GM18907 (cell line): ENCODE results near the gene SMPD3.

ENCODE experiments used
- ATAC-seq: cut with Tn5 transposase; IDR thresholded peaks from one replicate; pipeline ENCODE4 v1.9.1; 2021; ENCODE audit warnings: mild to moderate bottlenecking, moderate library complexity; ENCODE audit not compliant: unreplicated experiment

SMPD3 gene

DNA sequence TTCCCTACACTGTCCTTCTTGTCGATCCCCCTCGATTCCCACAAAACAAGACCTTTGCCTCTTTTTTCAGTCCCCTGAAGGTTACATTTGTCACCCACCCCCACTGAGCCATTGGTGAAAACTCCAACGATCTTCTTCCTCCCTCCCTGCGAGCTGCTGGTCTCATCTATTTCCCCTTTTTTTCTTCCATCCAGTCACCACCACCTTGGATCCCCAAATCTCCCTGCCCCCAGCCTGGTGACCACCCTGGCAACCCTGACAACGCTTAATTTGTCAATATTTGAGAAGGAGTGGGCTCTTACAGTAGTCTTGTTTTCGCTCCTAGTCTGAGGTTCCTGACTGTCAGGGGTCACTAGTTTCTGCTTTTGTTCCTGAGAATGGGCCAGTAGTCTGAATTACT, 62.9 kb downstream of the SMPD3 start:
- ATAC-seq, result no peak

DNA sequence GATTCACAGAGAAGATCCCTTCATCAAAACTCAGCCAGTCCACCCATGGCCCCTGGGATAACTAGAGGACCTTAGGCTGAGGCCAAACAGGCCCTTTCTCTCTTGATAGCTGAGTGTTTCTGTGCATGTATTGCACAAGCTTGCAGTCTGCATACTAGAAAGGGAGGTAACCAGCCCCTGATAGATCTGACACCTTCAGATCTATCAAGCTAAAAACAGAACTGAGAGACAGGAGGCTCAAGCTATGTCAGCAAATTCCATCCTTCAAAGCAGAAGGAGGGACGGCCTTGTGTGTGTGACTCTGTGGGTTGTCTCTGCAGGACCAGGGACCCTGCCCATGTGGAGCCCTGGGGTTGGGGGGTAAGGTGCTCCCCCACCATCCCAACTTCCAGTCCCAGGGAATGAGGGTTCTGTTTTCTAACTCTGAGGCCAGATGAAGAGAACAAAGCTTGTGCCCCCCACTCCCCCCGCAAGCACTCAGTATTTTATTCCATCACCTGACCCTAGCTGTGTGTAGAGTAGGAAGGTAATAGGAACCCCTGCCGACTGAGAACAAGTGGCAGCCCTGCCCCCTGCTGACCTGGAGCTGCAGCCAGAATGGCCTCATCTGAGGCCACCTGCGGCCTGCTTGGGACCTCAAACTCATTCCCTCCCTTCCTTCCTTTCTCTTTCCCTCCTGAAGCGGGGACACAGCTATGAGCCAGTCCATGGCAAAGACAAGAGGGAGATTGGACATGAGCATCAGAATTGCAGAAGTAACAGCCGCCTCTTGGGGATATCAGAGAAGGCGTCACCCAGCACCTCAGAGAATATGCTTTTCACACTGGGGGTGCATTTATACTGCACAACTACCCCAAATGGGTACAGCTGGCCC, 63.8 kb downstream of the SMPD3 start:
- ATAC-seq, result no peak

DNA sequence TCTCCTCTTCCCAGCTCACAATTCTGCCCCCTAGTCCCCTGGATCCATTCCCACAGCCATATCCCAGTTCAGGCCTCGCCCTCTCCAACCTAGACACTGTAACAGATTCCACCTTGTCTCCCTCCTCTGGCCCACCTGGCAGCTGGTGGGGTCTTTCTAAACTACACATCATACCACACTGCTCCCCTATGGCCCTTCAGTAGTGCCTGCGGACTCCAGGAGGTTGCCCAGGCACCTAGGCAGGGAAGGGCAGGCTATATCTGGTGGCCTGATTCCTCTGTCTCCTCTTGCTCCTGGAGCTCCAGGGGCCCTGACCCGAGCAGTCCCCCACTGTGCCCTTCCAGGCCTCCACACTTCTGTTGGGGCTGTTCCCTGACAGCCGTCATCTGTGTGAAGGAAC, 64.5 kb downstream of the SMPD3 start:
- ATAC-seq, result no peak

DNA sequence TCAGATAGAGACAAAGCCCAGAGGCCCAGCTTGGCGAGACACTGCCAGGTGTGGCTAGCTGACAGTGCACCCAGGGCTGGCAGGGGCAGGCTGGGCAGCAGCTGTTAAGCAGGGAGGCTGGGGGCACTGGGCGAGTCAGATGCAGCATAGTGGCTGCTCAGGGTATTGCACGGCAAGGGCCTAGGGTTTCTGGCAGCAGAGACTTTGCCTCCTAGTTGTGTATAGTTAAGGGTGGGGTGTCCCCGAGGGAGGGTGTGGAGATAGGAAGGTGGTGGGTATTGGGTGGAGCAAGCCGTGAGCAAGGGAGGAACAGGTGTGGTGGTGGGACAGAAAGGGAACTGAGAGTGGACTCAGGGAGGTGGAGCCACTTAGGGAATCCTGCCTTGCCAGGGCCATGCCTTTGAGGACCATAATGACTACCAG, 66.0 kb downstream of the SMPD3 start:
- ATAC-seq, result peak; percentile 56

DNA sequence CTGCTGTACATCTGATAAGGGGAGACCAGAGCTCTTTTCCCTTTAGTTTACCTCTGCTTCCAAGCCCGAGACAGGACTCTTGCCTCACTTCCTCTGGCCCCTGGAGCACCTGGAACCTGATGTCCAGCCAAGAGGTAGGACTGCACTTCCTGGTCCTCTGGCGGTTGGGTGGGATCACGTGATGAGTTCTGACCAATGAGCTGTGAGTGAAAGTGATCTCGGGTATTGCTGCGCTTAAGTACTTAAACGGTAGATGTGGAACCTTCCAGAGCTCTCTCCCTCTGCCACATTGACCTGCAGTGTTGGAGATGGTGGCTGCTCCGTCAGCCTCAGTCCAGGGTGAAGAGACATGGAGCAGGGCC, 67.0 kb downstream of the SMPD3 start:
- no peak for ATAC-seq

DNA sequence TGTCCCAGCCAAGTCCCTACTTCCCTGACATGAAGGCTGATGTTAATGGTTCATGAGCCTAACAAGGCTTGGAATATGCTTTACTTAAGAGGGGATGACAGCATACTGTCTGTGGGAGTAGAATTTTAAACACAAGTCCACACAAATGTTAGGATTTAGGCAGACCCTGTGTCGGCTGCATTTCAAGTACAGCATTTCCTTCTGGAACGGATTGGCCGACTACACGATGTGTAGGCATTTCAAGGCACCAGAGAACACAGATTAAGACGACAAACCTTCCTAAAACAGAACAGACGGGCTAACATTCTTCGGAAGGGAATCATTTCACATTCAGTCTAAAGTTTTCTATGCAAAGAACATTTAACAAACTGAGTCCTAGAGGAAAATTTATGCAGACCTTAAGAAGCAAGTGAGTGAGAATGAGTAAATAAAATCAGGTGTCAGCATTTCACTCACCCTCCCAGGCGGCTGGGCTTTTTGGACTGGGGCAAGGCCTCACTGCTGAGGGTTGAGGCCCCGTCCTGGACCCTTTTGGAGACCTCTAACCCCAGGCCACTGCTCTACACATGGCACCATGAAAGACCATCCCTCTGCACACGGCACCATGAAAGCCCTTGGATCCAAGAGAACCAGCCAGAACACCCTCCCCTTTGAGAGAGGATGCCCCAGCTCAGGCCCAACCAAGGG, 67.5 kb downstream of the SMPD3 start:
- no peak for ATAC-seq

DNA sequence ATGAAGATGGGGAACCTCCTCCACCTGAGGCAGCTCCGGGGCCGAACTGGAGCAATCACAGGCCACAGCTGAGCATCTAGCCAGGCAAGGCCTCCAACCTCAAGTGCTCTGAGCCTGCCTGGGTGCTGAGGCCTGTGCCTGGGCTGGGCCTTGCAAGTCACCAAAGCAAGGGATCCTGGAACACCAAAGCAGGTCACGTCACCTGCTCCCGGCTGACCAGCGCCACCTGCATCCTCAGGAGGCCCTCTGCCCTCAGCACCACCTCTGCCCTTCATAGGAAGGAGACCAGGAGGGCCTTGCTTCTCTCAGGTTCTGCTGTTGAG, 68.0 kb downstream of the SMPD3 start:
- no peak for ATAC-seq

DNA sequence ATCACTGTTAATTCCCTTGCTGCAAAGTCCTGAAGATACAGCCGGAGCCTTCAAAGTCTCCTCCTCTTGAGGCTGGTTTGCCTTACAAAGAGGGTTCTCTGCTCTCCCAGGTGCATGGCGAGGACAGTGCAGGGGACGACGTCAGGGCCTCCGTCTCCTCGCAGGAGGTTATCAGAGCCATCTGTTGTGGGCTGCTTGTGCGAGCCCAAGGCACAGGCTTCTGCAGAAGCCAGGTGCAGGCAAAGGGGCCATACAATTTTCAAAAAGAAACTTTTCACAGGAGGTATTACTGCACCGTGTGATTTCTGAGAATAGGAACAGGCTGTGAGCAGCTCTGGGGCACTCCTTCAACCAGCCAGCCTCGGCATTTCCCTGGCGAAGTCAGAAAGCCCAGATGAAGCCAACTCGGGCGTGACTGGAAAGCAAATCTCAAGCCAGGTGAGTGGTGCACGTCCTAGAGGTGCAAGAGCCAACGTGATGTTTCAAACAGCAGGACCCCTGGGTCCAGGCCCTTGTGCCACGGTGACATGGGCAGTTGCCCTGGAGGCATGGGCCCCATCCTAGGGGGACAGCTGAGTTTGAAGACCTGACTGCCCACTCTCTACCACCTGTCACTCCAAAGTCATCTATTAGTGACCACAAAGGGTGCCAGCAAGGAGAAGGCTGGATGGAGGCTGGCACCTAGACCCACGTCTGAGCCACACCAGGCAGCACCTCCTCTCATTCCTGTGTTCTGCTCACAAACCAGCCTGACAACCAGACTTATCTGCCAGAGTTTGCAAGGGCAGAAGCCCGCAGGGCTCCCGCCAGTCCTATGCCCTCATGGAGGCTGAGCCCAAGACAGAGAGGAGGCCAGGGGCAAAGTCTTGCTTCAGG, 68.6 kb downstream of the SMPD3 start:
- ATAC-seq, result no peak

DNA sequence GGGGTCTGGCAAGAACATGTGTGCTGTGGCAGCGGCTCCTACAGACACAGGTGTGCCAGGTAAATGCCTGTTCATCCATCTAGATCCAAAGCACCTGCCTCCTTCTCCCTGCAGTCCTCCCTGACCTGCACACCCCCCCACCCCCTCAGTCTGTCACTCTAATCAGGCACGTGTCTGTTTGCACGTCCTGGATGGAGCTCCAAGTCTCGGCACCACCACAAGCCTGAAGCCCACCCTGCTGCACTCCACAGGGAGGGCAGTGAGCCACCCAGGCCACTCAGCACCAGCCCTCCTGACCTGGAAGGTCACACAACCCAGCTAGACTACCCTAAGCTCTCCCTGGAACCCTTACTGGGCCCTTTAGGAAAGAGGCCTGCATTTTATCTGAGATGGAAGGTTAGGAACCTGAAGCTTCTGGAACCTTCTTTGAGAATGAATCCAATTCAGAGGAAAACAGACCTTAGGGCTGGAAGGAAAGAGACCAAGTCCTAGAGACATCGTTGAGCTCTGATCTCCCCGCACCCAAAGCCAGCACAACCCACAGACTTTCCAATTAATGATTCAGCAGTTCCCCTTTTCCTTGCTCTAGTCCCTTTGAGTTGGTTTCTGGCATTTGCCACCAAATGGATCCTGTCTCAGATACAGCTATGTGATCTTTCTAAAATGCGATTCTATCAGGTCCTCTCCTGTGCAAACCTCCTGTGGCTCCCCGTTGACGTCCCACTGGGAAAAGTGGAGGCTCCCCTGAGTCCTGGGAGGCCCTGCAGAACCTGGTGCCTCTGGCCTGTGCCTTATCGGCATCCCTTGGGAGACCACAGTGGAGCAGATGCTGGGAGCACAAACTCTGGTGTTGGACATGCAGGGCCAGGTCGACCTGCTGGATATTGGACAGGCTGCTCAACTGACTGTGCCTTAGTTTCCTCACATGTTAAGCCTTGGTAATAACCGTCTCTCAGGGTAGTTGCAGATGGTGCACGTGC, 69.6 kb downstream of the SMPD3 start:
- ATAC-seq, result no peak

DNA sequence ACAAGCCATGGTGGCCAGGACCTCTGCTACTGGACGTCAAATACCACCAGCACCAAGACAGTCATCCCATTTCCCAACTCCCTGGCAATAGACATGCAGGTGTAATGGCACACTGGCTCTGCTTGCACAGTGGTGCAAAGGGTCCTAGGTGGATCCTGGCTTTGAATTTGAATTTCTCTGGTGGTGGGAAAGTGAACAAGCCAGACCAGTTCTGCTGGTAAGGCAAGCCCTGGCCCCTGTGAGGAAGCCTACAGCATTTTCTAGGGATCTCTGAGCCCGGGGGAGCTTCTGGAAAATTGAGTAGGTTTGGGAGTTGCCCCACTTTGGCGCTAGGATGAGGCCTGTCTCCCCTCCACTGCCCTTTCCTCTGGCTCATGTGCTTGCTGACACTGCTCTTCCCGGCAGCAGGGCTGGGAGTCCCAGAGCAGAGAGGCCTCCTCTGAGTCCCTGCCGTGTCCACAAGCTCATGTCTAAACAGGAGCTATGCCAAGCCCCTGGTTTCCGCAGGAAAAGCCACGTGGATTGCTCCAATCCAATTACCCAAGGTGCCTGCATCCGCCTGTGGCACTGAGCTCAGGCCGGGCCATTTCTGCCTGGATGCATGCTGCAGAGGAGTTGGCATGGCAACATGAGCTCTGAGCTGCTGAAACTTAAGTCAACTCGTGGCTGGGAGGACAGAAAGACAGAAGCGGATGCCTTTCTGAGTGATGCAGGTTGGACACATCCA, 70.5 kb downstream of the SMPD3 start:
- no peak for ATAC-seq

DNA sequence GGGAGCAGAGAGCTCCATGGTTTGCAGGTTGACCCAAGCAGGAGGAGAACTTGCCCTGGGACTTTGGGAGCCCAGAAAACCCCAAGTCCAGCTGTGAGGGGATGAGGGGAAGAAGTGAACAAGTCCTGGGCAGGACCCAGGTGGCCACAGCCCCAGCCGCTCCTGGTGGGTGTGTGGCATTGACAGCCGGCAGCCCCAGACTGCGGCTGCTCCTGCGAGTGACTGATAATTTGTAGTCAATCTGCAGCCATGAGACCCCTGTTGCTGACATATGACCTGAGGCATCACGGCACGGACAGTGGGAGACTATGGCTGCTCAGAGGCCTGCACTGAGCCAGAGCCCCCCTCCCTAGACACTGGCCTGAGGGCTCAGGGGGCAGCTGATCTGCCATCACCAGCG, 71.1 kb downstream of the SMPD3 start:
- no peak for ATAC-seq

DNA sequence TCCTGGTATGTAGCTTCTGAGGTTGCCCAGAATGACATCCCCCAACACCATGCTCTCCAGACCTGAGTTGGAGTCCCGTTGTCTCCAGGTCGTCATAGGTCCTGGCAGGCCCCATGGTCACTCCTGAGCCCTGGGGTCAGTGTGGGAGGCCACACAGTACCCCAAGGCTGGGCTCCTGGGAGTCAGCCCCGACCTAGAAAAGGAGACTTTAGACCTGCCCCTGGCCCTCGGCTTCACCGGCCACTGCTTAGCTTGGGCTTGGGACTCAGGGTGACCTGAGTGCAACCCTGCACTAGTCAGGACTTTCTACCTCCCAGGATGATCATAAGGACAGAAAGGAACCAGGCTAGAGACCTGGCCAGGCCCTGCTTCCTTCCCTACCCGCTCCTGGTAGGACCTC, 71.7 kb downstream of the SMPD3 start:
- no peak for ATAC-seq

DNA sequence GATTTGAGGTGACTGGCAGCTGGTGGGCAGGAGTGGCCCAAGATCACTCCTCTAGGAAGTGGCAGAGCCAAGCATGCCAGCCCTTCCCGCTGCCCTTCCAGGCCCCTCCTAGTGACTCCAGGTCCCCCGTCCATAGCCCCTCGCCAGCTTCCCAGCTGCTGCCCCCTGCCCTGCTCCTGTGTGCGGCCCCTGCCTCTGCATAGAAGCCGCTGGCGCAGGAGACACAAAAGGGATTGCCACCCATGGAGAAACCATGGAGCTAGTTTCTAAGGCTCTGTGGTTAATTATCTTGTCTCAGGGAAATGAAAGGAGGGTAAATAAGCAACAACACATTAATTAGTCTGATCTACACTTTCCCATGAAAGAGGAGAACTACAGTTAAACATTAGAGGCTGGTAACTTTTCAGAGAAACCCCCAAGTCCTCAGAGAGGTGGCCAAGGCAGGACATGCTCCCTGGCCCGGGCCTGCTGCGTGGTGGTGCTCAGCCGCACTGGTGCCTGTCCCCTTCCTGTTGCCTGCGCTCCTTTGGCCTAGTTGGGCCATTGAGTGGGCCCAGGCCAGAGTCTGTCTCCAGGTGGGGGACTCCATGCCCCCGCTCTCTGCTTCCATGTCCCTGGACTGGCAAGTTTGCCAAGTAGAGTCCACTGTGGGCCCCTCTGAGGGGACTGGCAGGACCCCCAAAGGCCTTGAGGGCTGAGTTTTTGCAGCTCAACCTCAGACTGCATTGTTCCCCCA, 72.3 kb downstream of the SMPD3 start:
- ATAC-seq, result no peak

DNA sequence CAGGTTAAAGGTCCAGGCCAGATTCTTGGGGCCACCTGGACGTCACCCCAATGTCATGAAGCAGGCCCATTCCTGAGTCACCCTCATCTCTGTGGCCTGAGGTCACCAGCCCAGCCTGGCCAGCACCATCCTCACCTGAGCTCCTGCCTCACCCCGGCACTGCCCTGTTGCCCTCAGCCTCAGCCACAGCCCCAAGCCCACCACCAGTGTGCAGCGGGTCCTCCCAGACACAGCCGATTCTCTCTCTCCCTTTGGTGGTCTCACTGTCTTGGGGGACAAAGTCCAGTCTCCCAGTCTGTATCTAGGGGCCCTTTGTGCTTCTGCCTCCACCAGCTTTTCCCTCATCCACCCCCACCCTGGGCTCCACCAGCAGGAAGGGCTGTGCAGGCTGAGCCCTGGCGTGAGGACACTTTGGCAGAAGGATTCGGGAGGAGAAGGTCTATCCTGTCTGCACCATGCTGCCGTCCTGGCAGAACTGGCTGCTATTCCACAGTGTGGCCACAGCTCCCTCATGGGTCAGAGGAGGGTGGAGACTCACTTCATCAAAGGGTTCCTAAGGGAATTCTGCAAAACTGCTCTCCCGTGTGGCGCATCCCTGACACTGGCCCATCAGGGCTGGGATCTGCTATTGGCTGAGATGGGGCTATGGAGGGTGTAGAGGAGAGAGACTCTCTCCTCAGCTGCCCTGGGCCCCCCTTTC, 73.2 kb downstream of the SMPD3 start:
- ATAC-seq, result no peak

DNA sequence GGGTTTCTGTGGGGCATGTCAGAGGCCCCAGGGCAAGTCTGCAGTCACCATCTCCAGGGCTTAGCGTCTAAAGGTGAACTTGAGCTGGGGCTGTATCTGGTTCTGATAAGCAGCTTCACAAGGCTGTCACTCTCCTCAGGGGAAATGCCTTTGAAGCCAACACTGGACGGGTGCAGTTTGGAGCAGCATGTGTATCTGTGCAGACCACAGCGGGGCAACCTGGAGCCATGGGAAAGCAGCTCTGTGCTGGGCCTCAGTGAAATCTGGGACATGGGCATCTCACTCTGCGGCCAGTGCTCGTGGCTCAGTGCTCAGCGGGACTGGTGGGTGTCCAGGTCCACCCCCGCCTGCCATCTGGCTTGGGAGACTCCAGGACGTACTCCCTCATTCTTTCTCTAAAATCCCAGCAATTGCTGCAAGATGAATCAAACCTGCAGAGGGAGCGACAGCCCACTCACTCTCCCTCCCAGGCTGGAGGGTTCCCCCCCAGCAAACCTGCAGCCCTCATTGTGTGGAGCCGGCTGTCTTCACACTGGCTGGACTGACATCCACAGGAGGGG, 74.0 kb downstream of the SMPD3 start:
- ATAC-seq, result no peak

DNA sequence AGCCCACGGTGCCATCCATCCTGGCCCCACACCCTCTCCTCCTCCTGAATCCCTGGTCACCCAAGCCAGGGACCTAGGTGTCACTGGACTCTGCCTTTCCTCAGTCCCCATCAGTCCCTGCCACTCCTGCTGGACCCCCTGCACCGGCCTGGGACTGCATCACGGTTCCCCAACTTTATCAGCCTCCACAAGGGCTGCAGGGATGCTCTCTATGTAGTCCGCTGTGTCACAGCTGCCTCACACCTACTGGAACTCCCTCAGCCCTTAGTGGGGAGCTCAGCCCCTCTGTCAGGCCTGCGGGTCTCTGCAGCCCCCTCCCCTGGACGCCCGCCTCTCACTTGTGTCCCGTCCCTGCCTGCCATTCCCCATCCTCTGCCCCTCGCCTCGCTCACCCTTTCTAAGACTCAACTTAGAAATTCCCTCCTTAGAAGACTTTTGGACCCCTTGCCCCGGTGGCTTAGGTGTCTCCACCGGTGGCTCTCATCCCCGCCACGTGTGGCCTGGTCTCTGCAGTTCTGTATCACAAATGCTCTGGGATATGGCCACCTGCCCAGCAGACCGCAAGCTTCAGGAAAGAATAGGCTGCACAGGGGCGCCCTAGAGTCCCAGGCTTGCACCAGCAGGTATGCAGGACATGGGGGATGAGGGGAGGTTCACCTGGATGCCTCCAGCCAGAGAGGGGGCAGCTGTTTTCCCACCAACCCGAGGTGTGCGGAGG, 74.6 kb downstream of the SMPD3 start:
- no peak for ATAC-seq

DNA sequence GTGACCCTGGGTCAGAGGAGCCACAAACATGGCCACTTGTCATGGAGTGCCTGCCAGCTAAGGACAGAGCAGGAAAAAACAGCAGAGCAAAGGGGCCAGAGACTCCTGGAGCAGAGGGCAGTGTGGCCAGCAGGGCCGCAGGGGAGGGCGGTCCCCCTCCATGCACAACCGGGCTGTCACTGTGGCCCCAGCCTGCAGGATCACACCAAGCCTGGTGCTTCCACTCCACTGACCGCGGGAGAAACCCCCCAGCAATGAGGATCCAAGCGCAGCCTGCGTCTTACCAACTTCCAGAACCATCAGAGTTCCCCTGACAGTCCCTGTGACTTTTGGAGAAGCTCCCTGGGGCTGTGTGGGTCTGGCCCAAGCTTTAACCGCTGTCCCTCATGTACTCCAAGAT, 75.5 kb downstream of the SMPD3 start:
- ATAC-seq, result no peak

DNA sequence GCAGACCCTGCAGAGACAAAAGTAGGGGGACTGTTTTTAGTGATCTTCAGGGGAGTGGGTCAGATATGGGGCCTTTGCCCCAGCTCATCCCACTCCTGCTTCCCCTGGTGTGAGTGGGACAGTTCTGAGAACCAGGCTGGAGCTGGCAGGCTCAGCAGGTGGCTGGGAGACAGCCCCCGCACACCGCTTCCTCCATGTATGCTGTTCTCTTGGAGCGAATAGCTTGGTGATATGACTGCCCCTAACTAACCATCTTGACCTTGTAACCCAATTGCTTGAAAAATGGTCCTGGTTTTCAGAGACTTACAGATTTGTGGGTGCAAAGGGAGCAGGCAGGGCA, 76.0 kb downstream of the SMPD3 start:
- no peak for ATAC-seq
